NCI-H1694 treated with DMSO at 0.1 percent for 48 hours (cell line): ENCODE measurements around the gene ERN1.

ENCODE experiments used
- DNase-seq: peaks from one replicate; lab custom pipeline; 2025; lab: John Stamatoyannopoulos, UW

The ERN1 gene

DNA sequence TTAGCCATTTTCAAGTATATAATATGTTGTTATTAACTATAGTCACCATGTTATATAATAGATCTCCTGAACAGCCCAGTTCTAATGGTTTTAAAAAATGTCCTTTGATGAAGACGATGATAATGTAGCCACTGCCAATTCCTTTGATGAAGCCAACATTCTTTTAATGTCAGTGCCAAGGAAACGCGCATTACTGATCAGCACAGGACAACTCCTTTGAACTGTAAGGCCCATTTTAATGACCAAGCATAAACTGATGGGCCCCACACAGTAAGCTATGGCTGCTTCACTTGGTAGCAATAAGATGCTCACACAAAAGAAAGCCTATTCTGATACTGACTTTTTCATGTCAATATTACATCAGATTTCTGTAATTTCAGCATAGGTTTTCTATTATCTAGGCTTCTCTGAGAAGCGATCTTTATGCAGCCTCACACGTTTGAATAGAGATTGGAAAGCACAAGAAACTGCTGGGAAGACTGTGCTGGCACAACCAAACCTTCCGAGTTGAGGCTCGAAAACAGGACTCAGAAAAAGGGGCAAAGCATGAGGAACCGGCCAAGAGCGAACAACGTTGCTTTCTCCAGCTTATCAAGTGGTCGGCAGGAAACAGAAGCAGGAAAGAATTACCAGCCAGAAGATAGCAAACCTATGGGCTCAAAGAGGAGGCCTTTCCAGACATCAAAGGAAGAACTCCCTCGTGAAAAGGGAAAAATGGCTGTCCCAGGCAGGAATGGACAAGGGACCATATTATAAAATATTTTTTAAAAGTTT is 19.4 kb downstream of the ERN1 start:
- DNase-seq: no peak

DNA sequence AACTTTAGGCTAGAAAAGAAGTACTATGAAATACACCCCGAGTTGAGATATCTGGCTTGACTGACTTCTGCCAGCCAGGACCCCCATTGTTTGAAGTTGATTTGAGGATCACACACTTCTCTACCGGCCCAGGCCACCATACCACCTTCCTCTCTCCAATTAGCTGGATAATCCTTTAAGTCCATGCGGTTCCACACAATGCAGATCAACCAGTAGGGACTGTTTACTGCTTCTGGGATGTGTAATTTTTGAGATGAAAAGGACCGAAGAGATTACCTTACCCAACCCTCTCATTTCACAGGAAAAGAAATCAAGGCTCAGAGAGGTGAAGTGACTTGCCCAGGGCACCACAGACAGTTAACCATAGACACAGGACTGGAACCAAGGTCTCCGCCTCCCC is 20.5 kb downstream of the ERN1 start:
- no peak for DNase-seq

DNA sequence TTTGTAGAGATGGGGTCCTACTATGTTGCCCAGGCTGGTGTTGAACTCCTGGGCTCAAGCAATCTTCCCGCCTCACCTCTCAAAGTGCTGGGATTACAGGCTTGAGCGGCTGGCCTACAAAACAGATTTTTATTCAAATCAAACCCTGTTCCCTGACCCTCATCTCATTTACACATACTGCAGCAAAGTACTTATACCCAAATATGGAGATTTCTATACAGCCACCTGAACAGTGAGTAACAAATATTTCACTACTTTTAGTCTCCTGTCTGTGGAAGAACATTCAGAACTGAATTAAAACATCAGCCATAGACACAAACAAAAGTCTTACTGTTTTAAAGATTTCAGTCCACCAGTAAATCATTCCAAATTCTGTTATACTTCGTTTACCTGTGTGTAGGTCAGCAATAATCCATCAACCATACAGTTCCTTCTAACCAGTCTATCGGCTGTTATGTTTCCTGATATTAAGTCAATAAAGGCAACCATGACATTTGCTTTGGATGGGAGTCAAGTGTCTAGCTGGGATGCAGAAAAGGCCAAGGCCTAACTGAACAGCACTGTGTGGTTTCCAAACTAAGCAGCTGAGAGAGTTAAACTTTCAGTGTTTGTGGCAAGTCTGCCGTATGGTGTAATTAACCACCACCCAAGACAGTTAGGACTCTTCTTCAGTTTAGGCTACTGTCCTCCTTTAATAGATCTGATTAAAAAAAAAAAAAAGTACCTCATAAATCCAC is 22.3 kb downstream of the ERN1 start:
- DNase-seq: no peak

DNA sequence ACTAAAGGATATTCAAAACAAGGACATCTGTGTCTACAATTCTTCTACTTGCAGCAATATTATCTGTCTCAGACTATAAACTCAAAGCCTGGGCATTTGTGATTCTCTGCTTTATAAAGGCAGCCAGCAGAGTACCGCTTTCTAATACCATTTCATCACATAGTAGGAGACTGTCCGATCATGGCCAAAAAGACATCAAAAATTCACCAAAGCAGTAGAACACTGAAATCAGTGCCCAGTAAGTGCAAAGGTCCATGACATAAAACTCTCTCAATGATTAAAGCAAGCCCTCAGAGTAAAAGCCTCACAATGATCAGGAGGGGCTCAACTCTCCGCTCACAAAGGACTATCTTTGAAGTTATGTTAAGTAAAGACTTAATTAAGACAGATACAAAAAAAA is 23.0 kb downstream of the ERN1 start:
- no peak for DNase-seq

DNA sequence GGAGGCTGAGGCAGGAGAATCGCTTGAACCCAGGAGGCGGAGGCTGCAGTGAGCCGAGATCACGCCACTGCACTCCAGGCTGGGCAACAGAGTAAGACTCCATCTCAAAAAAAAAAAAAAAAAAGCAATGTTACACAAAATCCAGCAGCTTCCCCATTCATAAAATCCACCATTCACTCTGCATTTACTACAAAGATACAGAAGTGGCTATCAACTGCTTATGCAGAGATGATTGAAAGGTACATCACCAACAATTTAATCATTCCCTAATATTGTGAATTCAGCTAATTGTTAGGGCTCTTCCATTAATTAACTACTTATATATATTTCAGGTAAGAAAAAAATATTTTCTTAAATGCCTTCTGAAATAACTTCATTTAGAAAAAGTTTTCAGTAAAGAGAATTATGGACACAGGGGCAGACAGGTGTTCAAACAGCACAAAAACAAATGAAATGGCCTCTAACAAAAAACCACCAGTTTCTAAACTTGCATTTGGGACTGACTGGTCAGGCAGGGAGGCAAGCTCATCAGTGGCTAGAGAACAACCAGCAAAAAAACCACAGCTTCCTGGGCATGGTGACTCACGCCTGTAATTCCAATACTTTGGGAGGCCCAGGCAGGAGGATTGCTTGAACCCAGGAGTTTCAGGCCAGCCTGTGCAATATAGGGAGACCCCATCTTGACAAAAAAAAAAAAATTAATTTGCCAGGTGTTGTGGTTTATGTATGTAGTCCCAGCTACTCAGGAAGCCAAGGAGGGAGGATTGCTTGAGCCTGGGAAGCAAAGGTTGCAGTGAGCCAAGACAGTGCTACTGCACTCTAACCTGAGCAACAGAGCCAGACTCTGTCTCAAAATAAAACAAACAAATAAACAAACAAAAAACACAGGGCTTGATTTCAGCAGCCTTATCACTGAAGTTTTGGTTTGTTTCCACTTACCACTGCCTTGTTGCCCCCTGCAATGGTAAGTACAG is 26.3 kb downstream of the ERN1 start:
- no peak for DNase-seq

DNA sequence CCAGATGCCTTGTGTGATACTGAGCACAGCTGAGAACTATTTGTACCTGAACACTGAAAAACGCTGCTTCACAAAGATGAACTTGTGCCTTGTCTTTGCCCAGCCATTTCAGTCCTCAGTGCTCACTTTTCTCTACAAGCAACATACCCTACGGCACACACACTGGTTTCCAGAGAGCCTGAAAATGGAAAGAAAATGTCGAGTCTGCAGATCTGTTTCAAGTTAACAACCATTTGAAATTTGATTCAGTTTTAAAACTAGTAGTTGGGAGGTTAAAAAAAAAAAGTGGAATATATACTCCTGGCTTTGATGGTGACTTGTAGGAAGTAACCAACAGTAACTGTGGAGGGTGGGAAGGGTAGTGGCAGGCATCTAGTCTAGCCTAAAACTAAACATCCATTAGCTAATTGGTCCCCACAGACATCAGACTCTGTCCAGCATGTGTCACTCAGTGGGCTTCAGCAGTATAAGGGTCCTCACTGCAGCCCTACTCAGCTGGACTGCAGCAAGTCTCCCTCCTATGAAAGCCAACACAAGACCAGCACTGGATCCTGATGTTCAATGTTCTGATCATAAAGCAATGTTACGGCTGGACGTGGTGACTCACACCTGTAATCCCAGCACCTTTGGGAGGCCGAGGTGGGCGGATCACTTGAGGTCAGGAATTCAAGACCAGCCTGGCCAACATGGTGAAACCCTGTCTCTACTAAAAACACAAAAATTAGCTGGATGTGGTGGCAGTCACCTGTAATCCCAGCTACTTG is 27.1 kb downstream of the ERN1 start:
- no peak for DNase-seq

DNA sequence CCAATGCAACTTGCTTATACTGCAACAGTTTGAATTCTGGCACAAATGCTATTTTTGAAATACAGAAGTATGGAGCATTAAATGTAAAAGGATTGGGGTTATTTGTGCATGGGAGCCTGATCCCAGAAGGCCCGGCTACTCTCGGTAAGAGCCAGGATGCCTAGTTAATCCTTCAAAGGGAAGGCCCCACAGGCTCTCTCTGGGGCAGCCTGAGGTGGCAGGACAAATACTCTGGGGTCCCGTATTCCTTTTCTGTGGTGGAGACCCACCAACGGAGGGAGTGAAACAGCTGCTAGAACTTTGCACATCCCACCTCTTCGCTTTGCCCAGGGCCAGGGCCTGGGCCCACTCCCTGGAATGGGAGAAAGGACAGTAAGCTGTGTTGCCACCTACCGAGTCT is 30.4 kb downstream of the ERN1 start:
- DNase-seq: no peak

DNA sequence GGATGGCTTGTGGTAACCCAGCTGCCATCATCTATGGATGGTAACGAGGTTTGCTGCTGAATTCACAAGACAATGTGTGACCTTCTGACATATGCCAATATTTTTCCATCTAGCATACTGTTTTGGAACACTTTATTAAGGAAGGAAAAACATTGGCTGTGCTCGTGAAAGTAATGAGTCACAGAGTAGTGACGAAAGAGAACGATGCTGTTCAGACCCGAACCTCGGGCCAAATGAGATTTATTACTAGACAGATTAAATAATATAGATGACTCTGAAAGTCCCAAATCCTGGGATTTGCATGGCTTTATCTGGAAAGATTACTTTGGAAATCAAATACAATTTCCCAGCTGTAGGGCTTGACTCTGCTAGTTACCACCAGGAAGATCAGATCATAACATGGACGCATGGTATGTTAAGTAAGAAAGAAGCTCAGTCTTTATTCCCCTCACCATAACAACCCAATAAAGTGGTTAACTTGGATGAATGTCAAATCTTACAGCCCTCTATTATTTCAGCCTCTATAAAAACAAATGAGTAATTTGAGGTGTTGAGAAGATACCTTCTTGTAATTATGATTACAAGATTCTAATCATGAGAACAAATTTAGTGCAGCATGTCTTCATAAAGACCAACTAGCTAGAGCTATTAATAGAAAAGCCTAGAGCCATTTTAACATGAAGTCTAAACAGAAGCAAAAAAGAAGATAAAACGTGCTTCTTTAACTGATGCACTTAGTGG is 32.6 kb downstream of the ERN1 start:
- no peak for DNase-seq

DNA sequence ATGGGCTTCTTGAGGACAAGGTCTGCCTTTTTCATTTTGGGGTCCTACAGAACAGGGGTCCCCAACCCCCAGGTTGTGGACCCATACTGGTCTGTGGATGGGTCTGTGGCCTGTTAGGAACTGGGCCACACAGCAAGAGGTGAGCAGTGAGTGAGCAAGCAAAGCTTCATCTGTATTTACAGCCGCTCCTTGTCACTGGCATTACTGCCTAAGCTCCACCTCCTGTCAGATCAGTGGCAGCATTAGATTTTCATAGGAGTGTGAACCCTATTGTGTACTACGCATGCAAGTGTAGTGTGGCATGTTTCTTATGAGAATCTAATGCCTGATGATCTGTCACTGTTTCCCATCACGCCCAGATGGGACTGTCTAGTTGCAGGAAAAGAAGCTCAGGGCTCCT is 33.9 kb downstream of the ERN1 start:
- DNase-seq: no peak

DNA sequence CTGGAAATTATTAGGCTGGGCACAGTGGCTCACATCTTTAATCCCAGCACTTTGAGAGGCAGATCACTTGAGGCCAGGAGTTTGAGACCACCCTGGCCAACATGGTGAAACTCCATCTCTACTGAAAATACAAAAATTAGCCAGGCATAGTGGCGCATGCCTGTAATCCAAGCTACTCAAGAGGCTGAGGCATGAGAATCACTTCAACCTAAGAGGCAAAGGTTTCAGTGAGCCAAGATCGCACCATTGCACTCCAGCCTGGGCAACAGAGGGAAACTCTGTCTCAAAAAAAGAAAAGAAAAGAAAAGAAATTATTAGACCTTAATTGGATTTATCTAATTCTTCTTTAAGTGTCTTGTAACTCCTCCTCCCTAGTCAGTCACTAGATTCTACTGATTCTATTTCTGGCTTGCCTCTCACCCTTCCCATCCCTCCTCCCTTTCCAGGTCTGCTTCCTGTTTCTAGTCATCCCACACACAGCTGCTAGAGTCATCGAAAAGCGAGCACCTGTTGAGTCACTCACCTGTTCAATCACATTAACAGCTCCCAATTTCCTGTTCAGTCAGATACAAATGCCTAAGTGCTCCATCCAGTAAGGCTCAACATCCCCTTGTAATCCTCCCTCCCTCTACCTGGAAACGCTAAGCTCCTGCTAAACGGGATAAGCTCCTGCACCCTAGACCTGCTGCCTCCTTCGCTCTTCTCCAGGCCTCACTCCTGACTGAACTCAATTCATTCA is 34.6 kb downstream of the ERN1 start:
- no peak for DNase-seq

DNA sequence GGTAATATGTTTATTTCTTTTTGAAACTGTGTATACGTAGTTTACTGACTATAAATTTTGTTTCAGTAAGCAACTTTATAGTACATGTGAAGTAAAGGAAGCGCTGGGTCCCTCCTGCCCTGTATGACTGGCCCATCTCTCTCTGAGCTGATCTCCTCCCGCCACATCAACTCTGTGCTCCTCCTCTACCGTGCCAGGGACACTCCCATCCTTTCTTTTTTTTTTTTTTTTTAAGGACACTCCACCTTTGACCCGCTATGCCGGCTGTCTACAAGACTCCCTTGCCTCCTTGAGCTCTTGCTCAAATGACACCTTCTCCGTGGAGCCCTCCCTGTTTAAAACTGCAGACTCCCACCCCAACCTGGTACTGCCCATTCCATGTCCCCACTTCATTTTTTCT is 35.5 kb downstream of the ERN1 start:
- DNase-seq: no peak

DNA sequence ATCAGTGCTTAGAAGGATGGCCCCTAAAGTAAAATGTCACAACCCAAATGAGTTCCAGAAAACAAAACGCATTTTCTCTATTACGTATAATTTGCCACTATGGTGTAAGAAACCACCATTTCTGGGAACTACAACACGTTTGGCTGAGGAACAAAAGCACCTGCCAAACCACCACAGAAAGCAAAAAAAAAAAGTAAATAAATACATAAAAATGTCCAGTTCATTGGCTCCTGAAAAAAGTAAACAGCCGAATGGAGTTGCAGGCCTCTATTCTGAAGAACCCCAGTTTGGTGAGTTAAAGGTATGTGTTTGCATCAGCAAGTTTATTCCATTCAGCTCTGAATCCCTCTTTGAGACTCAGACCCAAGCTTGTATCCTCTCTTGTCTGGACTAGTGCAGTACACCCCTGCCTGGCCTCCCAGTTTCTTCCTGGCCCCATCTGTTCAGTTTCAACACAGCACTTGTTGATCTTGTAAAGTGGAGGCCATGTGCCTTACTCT is 36.9 kb downstream of the ERN1 start:
- no peak for DNase-seq

DNA sequence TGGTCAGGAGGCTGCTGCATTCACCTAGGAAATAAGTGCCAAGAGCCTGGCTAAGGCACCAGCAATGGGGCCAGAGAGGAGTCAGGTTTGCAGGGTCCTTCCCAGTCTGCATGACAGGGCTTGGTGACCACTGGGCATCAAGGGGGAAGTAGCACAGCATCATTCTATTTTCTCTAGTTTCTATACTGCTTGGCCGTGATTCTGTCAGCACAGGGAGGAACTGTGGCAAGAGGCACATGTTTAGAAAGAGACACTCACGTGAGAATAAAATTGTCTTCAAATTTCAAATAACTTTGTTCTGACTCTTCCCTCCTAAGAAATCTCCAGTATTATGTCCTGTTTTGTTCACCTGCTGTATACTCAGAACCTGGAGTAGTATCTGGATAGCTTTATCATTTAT is 37.8 kb downstream of the ERN1 start:
- DNase-seq: no peak

DNA sequence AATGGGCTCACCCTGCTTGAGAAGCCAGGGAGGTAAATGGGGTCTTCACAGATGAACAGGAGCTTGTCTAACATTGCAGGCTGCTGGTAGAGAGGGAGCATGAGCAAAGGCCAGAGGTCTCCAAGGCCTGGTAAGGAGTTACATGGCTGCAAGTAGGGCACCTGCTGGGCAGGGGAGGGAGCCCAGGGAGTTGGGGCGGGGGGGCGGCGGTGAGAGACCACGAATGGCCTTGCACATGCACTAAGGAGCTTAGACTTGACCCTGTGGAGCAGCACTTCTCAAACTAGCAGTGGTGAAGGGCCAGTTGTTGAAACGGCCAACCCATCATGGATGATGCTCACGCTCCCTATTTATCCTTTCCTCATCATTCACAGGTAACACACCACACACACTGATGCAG is 38.4 kb downstream of the ERN1 start:
- DNase-seq: no peak

DNA sequence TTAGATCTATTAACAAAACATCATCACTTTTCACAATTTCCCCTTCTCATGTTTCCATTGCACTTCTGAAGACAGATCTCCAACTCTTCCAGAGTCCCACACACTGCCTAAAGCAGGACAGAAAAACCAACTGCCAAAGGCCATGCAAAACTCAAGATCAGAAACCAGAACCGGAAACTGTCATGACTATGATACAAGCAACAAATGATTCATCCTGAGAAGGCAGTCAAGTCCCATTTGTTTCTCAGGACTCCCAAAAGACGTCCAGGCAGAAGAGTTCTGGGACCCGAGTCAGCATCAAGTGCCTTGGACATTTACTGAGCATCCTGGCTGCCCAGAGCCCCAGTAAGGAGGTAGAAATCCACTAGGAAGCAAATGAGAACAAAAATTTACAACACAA is 38.8 kb downstream of the ERN1 start:
- no peak for DNase-seq

DNA sequence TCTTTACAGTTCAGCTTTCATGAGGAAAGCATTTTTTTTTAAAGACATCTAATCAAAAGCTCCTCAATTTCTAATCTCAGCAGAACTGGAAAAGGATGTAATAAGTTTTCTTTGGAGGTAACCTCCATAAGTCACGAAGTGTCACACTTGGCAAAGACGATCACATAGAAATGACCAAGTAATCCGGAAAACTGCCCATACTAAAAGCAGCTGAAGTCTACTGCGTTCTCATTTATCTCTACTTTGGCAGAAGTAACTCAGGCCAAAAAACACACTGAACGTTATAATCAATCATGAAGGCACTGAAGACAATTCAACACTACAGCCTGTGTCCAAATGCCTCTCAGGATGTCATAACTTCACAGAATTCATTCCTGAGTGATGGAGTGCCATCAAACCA is 39.8 kb downstream of the ERN1 start:
- DNase-seq: no peak

DNA sequence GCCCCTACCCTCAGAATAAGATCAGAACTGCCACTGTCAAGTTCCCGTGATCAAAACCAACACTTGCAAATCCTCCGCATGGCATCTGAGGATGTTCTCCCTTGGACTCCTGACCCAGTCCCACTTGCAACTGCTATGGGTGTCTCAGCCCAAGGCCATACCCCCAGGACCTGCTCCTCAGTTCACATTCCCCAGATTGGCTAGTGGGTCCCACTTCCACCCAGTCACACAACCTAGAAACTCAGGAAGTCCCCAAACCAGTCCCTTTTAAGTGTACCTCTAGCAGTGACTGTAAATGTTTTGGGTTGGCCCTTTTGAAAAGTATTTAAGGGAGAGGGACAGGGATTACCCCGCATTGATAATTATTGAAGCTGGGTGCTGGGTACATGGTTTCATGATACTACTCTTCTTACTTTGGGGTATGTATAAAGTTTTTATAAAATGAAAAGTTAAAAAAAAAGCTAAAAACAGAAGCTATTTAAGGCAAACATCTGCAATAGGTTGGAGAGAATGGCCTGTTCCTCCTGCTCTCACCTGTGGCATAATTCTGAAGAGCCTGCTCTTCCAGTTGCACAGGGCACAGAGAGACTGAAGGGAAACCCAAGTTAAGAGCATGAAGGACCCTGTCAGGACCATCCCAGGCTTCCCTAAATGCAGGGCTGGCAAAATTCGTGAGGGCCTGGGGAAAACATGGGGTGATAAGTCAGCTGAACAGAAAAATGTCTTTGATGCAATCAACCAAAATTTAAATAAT is 42.5 kb downstream of the ERN1 start:
- DNase-seq: no peak

DNA sequence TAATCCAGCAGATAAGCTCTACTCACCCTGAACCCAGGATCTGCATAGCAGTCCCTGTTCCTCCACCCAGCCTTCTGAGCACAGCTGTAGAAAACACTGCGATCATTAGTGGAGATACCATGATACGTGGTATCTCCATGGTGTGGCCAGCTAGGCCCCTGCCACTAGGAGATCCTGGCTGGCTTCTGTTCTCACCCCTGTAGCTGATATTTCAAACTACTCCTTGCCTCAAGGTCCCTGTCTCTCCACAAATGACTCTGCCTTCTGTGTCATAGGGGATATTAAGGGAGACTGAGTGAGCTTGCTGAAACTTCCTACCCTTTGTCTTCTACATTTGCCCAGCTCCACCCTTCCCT is 44.3 kb downstream of the ERN1 start:
- no peak for DNase-seq

DNA sequence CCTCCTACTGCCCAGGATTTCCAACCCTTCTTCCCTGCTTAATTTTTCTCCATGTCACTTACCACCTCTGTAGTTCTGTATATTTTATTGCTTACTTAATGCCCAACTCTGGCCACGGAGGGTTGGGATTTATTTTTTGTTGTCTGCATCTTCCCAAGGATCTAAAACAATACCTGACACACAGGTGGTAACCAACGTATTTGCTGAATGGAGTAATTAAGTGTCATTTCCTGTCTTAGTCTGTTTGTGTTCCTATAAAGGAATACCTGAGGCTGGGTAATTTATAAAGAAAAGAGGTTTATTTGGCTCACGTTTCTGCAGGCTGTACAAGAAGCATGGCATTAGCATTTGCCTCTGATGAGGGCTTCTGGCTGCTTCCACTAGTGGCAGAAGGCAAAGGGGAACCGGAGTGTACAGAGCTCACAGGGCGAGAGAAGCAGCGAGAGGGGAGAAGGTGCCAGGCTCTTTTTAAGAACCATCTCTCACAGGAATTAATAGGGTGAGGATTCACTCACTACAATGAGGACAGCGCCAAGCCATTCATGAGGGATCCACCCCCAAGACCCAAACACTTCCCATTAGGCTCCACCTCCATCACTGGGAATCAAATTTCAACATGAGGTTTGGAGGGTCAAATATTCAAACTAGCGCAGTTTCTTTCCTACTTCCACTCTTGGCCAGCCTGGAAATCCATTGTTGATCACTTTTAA is 44.8 kb downstream of the ERN1 start:
- no peak for DNase-seq
